ENCODE data around the gene ACBD4.

The ACBD4 gene

DNA sequence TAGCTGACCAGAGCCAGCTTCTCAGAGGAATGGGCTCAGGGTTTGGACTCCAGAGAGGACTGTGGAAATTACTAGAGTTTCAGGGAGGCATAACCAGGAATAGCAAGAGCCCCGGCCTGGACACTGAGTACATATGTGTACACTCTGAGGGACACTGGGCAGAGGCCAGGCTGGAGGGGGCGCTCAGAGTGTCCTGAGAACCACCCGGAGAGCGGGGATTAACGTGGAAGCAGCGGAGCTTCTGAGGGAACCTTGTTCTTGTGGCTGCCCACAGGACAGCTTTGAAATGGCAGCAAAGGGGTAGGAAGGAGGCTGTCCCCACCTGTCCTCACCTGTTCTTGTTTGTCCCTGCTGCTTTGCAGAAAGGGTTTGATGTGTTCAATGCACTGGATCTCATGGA lies 31.0 kb upstream of the ACBD4 start:
- DNase-seq (ENCODE audit: low spot score) = no peak

DNA sequence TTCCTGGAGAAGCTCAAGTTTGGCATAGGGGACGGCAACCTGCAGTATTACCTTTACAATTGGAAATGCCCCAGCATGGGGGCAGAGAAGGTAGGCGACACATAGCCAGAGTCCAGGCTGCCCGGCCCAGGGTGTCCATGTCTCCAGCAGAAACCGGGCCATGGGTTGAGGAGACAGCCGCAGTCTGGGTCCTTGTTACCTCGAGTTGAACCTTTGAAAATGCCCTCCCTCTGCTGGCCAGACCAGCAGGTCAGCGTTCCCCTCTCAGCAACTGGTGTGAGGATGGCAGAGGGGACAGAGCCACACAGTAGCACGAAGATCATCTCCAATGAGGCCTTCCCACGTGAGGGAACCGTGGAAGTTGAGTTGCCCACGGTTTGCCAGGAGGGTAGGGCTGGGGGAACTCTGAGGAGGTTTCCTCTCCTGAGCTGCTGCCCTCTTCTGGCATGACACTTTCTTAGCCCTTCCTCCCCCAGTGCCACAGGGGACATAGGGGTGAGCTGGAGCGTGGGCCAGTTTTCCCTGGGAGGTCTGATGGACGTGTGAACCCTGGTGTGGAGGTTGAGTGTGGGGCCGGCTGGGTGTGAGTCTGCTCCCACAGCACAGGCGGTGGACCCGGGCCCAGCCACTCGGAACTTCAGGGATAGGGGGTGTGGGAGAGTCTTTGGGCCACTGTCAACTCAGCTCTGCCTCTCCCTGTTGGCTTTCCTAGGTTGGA lies 30.4 kb upstream of the ACBD4 start:
- no peak for DNase-seq (ENCODE audit: low spot score)

DNA sequence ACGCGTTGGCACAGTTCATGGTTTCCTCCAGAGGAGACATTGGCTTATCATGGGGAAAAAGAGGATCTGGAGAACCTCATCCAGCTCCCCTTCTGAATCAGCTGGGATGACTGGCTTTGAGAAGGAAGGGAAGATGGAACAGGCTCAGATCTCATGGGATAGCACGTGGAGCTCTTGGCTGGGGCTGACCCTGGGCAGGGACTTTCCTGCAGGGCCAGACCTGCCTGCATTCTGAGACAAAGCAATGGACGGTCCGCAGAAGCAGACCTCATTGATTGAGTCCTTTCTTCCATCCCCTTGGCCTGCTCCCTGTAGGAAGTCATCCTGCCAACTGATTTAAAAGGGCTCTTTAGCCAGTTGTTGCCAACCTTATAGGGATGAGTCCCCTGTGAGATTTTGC lies 29.4 kb upstream of the ACBD4 start:
- DNase-seq (ENCODE audit: low spot score) = no peak

DNA sequence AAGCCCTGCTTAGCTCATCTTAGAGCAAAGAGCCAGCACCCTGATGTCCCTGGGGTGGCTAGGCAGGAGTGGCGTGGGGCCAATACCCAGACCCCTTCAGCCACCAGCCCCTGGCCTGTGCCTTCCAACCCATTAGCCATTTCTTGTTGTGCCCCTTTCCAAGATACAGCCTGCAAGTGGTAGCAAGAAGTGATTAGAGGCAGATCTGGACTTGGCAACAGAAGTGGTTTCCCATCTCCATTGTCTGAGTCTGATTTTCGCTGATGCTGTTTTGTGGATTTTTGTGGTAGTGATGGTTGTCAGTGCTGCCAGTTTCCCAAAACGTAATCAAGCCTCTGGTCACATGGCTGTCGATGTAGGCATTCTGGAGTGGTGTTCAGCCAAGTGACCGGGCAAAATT lies 28.9 kb upstream of the ACBD4 start:
- DNase-seq (ENCODE audit: low spot score) = no peak

DNA sequence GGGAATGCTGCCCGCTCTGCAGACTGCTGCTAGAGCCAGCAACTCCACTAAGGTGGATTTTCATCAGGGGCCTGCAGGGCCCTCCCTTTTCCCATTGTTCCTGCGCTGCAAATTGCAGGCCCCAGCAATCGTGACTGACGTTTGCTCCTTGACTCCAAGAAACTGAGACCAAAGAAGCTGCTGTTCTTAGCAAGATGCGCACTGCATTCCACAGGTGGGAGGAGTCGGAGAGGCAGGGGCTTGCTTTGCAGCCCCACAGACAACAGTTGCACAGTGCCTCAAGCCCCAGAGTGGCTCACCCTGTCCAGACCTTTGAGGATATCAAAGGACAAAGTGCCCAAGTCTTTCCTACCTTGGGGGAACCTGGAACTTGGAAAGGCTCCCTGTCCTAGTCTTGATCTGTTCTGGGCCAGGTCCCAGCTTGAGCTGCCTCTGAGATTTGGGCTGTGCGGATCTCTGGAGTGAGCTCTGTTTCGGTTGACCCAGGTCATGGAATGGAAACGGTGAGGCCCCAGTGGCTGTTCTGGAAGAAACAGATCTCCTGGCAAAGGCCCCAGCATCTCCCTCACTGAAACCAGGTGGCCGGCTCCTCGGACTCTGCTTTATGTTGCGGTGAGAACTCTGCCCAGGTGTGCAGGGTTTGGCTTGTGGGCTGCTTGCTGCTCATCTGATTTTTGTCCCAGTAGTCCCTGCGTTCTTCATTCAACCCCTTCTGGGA lies 28.0 kb upstream of the ACBD4 start:
- DNase-seq (ENCODE audit: low spot score) = no peak

- DNase-seq (ENCODE audit: low spot score) = no peak
Measured at GRCh38 chr17:45108051-45108450, 27.4 kb upstream of the ACBD4 start.

DNA sequence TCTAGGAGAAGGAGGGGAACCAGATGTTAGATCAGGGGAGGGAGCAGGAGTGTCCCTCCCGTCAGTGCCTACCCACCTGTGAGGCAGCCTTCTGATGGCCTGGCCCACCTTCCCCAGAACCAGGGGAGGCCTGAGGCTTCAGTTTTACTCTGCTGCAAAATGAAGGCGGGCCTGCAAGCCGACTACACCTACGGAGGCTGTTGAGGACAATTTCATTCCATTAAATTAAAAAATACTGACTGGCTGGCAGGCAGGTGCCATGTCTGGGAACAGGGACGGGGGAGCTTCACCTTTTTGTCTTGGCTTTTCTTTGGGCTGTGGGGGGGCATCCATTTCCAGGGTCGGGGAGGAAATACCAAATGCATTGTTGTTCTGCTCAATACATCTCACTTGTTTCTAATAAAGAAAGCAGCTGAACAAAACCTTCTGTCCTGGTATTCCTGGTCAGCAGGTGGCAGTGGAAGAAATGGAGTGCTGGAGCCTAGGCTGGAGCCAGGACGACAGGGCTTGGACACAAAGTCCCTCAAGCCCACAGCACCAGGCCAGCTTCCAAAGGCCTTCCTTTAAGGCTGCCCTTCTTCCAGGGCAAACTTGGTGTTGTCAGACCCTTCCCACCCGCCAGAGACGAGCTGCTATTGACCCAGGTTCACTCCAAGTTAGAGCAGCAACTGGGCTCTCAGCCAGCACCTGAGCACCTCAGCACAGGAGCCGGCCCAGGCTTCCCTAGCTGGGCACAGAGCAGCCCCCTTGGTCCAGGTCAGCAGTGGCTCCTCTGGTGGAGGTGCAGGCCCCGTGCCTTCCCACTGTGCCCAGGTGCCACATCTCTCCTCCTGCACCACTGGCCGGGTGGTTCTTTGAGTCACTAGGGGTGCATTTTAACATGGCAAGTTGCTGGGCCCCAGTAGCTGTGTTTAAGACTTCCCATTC lies 26.6 kb upstream of the ACBD4 start:
- DNase-seq (ENCODE audit: low spot score) = no peak

DNA sequence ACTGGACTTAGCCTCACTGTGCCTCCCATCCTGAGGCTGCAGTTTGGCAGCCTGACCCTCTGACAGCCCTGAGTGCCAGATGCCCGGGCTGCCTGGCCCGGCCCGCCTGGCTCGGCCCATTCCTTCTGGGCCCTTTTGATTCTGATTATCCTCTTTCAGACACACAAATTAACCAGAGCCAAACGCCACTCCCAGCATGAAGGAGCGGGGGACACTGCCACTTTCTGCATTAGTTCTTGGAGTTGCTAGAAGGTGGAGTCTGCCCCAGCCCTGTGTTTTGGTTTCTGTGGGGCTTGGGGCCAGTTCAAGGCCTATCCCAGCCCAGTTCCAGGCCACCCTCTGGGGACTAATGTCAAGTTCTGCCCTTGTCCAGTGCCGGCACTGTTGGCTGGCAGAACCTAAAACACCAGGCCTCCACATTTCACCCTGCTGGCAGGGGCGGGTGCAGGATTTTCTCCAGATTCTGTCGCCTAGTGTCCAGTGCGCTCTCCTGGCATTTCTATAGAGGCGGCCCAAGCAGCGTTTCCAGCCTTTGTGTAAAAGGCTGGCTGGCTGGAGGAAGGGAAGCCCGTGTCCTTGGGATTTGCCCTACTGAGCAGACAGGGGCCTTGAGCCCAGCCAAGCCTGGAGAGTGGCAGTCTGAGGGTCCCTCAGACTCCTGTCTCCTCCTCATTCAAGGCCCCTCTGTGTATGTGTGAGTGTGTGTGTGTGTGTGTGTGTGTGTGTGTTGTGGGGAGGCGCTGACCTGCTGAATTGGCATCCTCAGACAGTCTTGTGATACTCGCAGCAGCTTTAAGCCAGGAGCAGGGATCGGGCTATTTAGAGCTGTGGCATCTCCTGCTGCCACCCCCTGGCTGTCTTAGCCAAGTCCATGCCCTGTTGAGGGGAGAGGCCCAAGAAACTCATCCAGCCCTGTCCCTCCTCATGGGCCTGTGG lies 24.5 kb upstream of the ACBD4 start:
- no peak for DNase-seq (ENCODE audit: low spot score)

GRCh38 chr17:45111850-45112249 lies 23.6 kb upstream of the ACBD4 start:
- DNase-seq (ENCODE audit: low spot score) = no peak

- DNase-seq (ENCODE audit: low spot score) = no peak
Measured at GRCh38 chr17:45112559-45113423, 22.7 kb upstream of the ACBD4 start.

GRCh38 chr17:45113424-45113754 lies 22.1 kb upstream of the ACBD4 start:
- no peak for DNase-seq (ENCODE audit: low spot score)

DNA sequence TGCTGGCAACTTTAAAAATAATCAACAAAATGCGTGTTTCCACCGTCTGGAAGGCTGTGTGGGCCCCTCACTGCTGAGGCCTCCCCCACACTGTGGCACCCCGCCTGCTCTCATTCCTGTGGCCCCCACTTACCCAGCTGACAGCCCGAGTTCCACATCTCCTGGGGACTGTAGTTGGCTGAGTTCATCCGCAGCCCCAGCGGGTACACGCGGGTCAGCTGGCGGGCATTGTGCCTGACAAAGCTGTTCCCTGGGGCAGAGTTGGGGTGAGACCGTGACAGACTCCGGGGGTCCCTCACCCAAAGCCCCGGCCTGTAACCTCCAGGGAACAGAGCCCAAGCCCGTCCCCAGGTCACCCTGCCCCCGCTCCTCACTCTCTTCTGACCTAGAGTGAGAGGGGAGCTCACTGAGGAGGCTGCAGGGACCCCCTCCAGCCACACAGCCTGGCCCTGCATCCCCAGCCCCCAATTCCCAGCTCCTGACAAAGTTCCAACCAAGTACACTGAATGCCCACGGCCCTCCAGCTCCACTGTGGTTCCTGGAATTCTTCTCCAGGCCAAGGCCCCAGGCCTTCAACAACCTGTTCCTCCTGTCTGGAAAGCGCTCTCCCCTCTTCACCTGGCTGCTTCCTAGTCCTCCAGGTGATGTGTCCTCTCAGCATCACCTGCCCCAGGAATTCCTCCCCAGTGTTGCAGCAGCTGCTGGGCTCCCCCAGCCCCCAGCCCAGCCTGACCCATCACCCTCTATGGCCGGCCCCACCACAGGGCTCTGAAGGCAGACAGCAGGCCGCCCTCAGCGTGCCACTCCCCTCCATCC lies 21.2 kb upstream of the ACBD4 start:
- no peak for DNase-seq (ENCODE audit: low spot score)

- DNase-seq (ENCODE audit: low spot score) = no peak
Measured at GRCh38 chr17:45115015-45115625, 20.4 kb upstream of the ACBD4 start.

DNA sequence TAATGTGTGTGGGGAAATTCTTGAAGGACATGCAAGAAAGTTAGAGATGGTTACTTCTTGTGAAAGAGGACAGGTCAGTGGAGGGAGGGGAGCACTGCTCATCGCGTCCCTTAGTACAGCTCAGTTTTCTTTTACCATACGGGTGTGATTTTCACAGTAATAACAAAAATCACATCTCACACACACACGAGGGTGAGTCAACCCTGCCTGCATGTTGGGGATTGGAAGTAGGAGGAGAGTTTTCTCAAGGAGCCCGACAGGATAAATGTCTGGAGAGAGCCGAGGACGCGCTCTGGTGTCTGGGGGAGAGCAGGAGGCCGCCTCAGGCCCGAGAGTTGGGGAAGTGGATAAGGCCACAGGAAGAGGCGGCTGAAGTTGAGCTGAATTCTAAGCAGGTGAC lies 19.6 kb upstream of the ACBD4 start:
- DNase-seq (ENCODE audit: low spot score) = no peak

DNA sequence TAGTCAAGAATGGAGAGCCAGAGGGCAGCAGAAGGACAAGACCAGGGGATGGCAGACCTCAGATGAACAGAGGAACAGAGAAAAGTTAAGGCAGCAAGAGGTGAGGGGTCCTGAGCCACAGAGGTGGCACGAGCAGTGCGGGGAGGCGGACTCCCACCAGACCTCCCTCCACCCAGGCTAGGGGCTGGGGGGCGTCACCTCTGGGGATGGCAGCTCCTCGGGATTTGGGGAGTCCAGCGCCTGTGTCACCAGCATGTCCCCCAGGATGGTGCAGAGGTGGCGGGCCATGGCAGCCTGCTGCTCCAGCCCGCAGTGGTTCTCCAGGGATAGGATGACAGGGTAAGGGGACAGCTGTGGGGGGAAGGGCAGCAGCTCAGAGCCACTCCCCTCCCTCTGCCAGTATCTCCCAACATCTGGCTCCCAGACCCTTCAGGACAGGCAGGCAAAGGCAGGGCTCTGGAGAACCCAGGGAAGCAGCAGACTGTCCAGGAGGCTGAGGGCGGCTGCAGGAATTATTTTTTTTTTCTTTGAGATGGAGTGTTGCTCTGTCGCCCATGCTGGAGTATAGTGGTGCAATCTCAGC lies 19.0 kb upstream of the ACBD4 start:
- DNase-seq (ENCODE audit: low spot score) = no peak

- DNase-seq (ENCODE audit: low spot score) = no peak
Measured at GRCh38 chr17:45117334-45117733, 18.2 kb upstream of the ACBD4 start.

DNA sequence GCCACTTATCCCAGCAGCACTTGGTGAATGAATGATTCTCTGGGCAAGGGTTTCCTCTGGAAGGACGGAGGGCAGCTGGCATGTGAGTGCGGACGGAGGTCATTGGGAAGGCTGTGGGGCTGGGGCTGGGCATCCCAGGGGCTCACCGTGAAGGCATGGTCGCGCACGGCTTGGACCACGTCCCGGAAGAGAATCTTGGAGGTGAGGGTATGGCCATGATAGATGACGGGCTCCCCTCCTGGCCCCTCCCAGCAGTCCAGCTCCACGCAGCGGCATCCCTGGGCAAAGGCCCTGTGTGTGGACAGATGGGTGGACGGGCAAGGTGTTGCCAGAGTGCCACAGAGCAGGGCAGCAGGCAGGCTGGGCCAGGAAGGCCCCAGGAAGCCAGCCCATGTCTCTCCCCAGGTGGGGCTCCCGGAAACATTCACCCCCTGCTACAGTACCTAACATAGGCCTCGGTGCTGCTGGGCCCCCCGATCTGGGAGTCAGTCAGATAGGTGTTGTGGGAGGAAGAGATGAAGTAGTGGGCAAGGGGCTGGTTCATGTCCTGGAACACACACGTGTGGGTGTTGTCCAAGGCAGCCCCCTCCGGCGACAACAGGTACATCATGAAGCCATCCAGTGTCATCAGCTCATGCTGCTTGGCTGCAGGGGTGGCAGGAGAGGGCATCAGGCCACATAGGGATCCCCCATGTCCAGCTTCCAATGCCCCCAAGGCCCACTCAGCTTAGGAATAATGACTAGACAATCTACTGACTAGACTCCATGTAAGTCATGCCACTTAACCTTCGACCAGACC lies 17.4 kb upstream of the ACBD4 start:
- no peak for DNase-seq (ENCODE audit: low spot score)

GRCh38 chr17:45118691-45119090 lies 16.8 kb upstream of the ACBD4 start:
- DNase-seq (ENCODE audit: low spot score) = no peak
